Stimulated activated CD8-positive, alpha-beta memory T cell treated with anti-CD3 and anti-CD28 coated beads, Interleukin-7, amount 100 ng/mL, for 1 hour (primary cell): ENCODE data around the gene FLAD1.
"Not testable (repeated sequence)": the region's sequence is repeated elsewhere in the genome, so short reads cannot be mapped to it uniquely, and the experiment has no call there.

Experiments
- DNase-seq, 2 donors: peaks; one replicate each; pipeline ENCODE4 v3.0.0-alpha.2; 2020; ENCODE audit warnings: low read depth in 2 of 2

The FLAD1 gene

GRCh38 chr1:154988058-154988954, 5.2 kb downstream of the FLAD1 start:
- no peak for DNase-seq

GRCh38 chr1:154989195-154989860, 6.2 kb downstream of the FLAD1 start:
- no peak for DNase-seq

- no peak for DNase-seq
Measured at GRCh38 chr1:154990276-154990675, 7.1 kb downstream of the FLAD1 start.

- no peak for DNase-seq
Measured at GRCh38 chr1:154992721-154993571, 9.8 kb downstream of the FLAD1 start.

GRCh38 chr1:154993572-154994268, 10.6 kb downstream of the FLAD1 start, which contains the start of gene LENEP:
LENEP (plus strand) TSS chr1:154993586; CDS start chr1:154993608, 22 bp downstream.
- no peak for DNase-seq

- no peak for DNase-seq
Measured at GRCh38 chr1:154994269-154994587, 11.1 kb downstream of the FLAD1 start.

GRCh38 chr1:154994591-154994990, 11.4 kb downstream of the FLAD1 start:
- DNase-seq = no peak

- not testable (repeated sequence) for DNase-seq
Measured at GRCh38 chr1:154995301-154995983, 12.3 kb downstream of the FLAD1 start.

- no peak for DNase-seq
Measured at GRCh38 chr1:154996966-154997701, 14.0 kb downstream of the FLAD1 start.

- DNase-seq = no peak
Measured at GRCh38 chr1:154998201-154998780, 15.1 kb downstream of the FLAD1 start.

- peak in 1 of 2 donors; percentile 56 for DNase-seq
Measured at GRCh38 chr1:154998818-154999570, 15.8 kb downstream of the FLAD1 start.

- no peak for DNase-seq
Measured at GRCh38 chr1:154999571-155000410, 16.6 kb downstream of the FLAD1 start.

GRCh38 chr1:155000411-155000725, 17.2 kb downstream of the FLAD1 start:
- no peak for DNase-seq

- peak; percentile 56 to 62 for DNase-seq
Measured at GRCh38 chr1:155000726-155001424, 17.7 kb downstream of the FLAD1 start.

GRCh38 chr1:155001425-155001674, 18.2 kb downstream of the FLAD1 start:
- DNase-seq = no peak

GRCh38 chr1:155001675-155002463, 18.7 kb downstream of the FLAD1 start:
- peak; percentile 93 to 97 for DNase-seq
